H4 (cell line): ENCODE results near the gene TBC1D25. TPM values are rescaled to one million over a fixed set of nuclear protein-coding genes. Genes with fewer than 3 reads are reported as not detected.

Experiments used
- DNase-seq: peaks from one replicate; pipeline ENCODE4 v3.0.0-alpha.2; 2015; ENCODE audit warnings: low spot score
- total RNA-seq: library from RNA; depleted of rRNA; stranded (reverse); fragments of >200 nt; shearing (Covaris generic); gene quantifications from 2 replicates; pipeline ENCODE4 v1.2.3, GENCODE V29; 2014; rRNA removed

Gene TBC1D25
- 2.6 and 3.2 TPM in 2 replicates for total RNA-seq

DNA sequence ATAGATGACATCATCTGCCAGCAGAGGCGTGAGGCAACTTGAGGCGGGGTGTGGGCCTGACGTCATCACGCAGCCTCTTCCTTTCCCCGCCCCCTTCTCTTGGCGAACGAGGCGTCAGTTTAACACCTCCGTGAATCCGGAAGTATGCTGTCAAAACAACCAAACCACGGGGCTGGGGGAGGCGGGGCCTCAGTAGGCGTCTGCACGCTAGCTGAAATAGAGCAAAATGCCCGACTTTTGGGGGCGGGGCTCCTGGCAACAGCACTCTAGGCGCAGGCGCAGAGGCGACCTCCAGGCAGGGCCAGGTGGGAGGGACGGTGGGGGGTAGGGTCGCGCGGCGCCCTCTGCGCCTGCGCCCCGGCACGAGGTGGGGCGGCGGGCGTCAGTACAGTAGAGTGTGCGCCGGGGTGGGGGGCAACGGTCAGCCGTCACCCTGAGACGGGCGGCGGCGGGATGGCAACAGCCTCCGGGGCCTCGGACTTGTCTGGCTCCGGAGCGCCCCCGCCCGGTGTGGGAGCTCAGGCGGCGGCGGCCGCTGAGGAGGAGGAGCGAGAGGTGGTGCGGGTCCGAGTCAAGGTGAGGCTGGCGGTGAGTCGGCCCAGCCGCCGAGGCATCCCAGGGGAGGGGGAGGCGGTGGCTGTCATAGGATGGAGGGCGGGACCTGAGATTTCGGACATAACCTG, at the start of gene TBC1D25:
TSS of gene TBC1D25 (plus strand) at position 370 of the 683 bp plus-strand sequence. CDS start at position 454, 84 bp downstream.
- DNase-seq: peak; percentile 95

GRCh38 chrX:48489892-48490291, 49.6 kb upstream of the TBC1D25 start:
- DNase-seq: no peak

DNA sequence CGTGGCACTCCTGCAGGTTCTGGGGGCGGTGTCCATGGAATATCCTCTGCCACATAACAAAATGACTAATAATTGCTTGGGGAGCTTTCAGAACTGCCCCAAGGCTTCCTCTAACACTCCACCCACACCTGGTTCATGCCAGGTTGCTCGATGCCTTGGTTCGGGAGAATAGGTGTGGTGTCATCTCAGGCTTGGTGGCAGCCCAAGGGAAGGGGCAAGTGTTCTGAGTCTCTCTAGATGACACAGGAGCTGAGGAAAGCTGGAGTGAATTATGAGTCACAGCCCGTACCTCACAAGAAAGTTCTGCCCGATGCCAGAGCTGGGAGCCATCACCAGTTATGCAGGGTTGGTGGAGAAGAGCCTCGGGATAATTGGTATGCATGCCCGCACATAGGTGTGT, 48.9 kb upstream of the TBC1D25 start:
- DNase-seq: peak; percentile 15

- DNase-seq: no peak
Measured at GRCh38 chrX:48491809-48492208, 47.7 kb upstream of the TBC1D25 start.

DNA sequence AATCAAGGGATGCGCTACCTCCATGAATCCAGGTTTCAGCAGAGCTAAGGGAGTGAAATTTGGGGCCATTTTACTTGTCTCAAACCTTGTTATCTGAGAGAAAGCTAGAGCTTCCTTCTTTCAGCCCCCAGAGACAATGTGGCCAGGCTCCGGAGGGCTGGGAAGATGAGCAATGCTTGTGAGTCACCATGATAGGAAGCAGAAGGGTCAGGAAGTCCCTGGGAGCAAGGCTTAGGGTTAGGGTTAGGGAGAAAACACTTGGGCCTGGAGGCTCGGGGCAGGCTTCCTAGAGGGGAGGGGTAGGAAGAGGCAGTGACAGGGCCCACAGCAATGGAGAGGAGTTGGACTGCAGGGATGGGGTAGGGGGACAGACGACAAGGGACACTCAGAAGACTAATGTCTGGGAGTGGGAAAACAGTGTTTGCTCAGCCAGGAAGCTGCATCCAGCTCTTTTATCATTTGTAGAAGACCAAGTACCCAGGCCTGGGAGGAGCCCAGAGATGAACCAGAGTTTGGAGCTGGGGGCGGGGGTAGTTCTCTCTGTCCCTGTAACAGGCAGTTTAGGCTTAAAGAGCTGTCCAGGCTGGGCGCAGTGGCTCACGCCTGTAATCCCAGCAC, 47.1 kb upstream of the TBC1D25 start:
- DNase-seq: no peak

DNA sequence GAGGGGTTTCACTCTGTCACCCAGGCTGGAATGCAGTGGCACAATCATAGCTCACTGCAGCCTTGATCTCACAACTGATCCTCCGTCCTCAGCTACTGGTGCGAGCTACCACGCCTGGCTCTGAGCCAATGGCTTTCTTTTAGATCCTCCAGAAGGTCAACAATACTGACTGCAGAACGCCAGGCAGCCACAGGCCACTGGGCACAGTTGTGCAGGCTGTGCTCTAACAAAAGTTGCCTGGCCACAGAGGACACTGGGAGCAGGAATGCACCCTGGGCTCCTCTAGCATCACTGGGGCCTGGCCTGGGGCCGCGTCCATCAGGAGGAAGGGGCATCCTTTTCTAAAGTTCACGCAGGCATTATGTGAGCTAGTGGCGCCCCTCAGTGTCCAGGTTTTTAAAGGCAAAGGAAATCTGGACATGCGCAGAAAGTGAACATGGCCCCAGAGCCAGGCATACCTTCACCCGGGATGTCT, 45.6 kb upstream of the TBC1D25 start:
- no peak for DNase-seq

DNA sequence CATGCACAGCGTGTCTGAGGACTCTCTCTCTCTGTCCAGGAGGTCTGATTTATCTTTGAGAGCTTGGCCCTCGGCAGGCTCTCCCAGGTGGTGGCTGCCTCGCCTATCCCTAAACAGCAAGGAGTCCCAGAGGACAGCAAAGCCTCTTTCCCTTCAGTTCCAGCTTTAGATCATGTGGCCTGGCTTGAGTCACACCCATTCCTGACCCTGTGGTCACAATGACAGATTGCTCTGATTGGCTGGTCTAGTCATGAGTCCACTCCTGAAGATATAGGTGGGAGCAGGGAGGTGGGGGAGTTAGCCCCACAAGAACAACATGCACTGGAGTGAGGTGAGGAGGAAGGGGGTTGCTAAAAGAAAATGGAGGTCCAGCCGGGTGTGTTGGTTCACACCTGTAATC, 42.9 kb upstream of the TBC1D25 start:
- no peak for DNase-seq

- no peak for DNase-seq
Measured at GRCh38 chrX:48497871-48498270, 41.6 kb upstream of the TBC1D25 start.

DNA sequence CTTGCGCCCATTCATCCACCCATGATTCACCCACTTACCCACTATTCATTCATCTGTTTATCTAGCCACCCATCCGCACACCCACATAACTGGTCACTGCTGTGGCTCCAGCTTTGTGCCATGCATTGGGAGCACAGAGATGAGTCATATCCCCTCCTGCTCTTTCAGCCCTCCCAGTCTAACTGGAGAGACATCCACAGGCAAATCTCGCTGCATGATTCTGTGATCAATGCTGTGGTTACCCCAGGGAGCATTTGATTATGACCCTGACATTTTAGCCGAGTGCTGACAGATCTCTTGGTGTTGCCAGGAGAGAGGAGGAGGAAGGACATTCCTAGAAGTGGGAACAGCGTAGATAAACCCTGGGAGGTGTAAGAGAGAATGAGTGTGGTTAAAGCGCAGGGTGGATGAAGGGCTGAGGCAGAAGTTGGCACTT, 41.1 kb upstream of the TBC1D25 start:
- DNase-seq: peak; percentile 48

- no peak for DNase-seq
Measured at GRCh38 chrX:48504261-48504660, 35.3 kb upstream of the TBC1D25 start.

GRCh38 chrX:48505481-48505880, 34.0 kb upstream of the TBC1D25 start:
- DNase-seq: no peak

DNA sequence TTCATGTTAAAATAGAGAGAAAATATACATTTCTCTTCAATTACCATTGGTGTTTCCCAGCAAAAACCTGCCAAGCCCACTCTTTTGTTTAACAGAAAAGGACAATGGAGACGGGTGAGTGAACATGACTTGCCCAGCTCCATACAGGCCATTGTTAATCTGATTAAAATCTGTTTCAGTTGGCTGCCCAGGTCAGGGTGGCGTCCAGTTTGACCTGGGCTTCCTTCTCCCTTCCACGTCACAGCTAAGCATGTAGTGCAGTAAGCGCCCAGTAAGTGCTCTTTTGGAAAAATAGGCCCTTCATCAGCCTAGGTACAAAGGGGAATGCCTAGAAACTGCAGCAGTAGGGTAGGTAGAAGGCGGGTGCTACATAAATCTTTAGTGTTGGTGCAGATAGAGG, 32.3 kb upstream of the TBC1D25 start:
- no peak for DNase-seq

DNA sequence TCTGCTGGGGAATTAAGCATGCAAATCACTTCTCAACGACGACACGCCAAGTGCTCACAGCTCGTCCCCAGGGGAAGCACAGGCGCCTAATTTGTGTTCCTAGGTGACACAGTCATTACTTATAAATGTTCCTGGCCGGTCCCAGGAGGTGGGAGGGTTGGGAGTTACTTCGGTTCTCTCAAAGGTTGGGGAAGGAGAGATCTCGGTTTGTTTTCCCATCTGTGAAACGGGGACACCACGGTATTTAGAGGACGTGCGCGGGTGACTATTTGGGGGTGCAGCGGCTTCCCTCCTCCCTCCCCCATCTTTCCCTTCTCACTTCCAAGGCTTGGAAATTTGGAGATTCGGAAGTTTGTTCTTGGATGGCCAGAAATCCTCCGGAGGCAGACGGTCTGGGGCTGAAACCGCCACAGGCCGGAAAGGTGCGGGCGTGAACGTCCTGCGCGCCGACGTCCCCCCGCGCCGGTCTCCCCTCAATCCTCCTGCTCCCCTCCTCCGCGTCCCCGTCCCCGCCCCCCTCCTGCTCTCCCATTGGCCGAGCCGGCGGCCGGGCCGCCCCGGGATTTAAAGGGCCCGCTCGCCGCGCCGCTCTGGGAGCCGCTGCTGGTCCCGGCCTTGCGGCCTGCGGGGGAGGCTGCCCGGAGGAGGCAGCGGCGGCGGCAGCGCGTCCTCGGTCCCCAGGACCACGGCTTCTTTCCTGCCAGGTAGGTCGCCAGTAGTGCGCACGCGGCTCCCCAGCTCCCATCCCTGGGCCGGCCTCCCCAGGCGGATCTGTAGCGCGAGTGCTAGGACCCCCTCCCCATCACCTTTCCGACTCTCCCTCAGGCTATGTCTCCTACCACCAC, 30.9 kb upstream of the TBC1D25 start, which contains the start of gene PORCN:
TSS of gene PORCN (plus strand) at position 593 of the 845 bp plus-strand sequence. CDS start 829 bp downstream, outside the sequence.
- DNase-seq: no peak

DNA sequence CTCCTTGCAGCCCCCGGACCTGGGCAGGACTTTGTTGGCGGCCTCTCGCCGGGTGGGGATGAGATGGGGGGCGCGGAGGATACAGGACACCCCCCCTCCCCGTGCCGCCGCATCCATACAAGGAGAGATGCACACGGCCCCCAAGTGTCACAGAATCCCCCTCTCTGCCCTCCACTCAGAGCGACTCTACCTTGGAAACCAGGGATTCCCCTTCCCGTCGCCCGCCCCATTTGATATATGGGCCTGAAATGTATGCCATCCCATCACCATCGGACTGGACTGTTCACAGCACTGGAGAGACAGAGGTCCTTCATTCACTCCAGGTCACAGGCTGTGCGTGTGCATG, 30.3 kb upstream of the TBC1D25 start:
- DNase-seq: no peak

GRCh38 chrX:48509619-48510018, 29.9 kb upstream of the TBC1D25 start:
- no peak for DNase-seq

GRCh38 chrX:48511560-48511959, 28.0 kb upstream of the TBC1D25 start:
- DNase-seq: no peak

GRCh38 chrX:48512371-48512935, 27.1 kb upstream of the TBC1D25 start:
- no peak for DNase-seq

GRCh38 chrX:48513670-48514069, 25.8 kb upstream of the TBC1D25 start:
- no peak for DNase-seq

DNA sequence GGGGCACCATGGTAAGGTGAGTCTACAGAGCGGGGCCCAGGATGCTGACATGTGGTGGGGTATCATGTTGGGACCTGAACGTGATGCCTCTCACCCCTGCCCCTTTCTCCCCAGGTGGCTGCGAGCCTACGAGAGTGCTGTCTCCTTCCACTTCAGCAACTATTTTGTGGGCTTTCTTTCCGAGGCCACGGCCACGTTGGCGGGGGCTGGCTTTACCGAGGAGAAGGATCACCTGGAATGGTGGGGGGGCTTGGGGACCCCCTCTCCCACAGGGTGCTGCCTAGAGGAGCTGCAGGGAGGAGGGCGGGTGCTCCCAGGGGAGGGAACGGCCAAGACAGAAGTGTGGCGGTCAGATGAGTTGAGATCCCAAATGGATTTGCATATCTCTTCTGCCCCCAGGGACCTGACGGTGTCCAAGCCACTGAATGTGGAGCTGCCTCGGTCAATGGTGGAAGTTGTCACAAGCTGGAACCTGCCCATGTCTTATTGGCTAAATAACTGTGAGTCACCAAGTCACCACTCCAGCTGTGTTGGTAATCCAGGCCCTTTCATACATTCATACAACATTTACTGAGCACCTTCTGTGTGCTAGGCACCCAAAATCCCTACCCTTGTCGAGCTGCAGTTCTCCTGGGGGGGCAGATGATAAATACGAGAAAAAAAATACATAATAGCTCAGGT, 25.2 kb upstream of the TBC1D25 start:
- DNase-seq: no peak

DNA sequence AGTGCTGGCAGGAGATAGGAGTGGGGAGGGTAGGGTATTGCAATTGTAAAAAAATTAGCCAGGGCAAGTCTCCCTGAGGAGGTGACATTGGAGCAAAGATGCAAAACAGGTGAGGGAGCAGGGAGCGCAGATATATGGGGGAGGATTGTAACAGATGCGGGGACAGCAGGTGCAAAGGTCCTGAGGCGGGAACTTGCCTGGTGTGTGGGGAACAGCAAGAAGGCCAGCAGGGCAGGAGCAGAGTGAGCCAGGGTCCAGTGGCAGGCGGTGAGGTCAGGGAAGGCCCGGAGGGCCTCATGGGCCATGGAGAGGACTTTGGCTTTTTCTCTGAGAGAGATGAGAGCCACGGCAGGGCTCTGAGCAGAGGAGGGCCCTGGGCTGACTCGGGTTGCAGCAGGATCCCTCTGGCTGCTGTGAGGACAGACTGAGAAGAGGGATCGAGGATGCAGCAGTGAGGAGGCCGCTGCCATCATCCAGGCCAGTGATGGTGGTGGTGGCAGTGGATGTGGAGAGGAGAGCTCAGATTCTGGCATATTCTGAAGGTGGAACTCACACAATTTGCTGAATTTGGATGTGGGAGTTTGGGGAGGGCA, 24.6 kb upstream of the TBC1D25 start:
- DNase-seq: no peak

- DNase-seq: no peak
Measured at GRCh38 chrX:48515842-48516241, 23.7 kb upstream of the TBC1D25 start.
